Activated CD4-positive, alpha-beta T cell treated with anti-CD3 and anti-CD28 coated beads for 36 hours (primary cell): ENCODE results near the gene C1RL. TPM values are rescaled to one million over a fixed set of nuclear protein-coding genes. Genes with fewer than 3 reads are reported as not detected.

Experiments used
- ATAC-seq: fragments of 200-7000 bp; cut with Tn5 transposase; one replicate; pipeline ENCODE4 v1.10.0; 2021; ENCODE audit warnings: mild to moderate bottlenecking, moderate library complexity
- CTCF ChIA-PET: fragments of 350-600 bp; sonication (Branson Sonifier 250); formaldehyde crosslinking; loops from one replicate; lab custom pipeline; 2021; ENCODE audit warnings: antibody characterized with exemption; lab: Charles Lee
- POLR2A ChIA-PET: fragments of 350-600 bp; sonication (Branson Sonifier 250); formaldehyde crosslinking; loops from one replicate; lab custom pipeline; 2021; ENCODE audit warnings: antibody characterized with exemption, inconsistent platforms; lab: Charles Lee
- DNase-seq: peaks from one replicate; pipeline ENCODE4 v3.0.0-alpha.2; 2020
- H3K27ac Mint-ChIP-seq: one replicate; pipeline ENCODE4 v1.8.0; 2021; ENCODE audit warnings: mixed read lengths
- H3K27me3 Mint-ChIP-seq: one replicate; pipeline ENCODE4 v1.8.0; 2021; ENCODE audit warnings: mixed read lengths
- H3K36me3 Mint-ChIP-seq: one replicate; pipeline ENCODE4 v1.8.0; 2021; ENCODE audit warnings: low read depth, mixed read lengths
- H3K4me1 Mint-ChIP-seq: one replicate; pipeline ENCODE4 v1.8.0; 2021; ENCODE audit warnings: mixed read lengths
- H3K4me3 Mint-ChIP-seq: one replicate; pipeline ENCODE4 v1.8.0; 2021; ENCODE audit warnings: mild to moderate bottlenecking, moderate library complexity, mixed read lengths
- H3K9me3 Mint-ChIP-seq: one replicate; pipeline ENCODE4 v1.8.0; 2021; ENCODE audit warnings: low read depth, mixed read lengths
- intact Hi-C, 2 experiments: fragments of 100-400 bp; cut with DNase I in 1 of 2; cut with micrococcal nuclease in 1 of 2; formaldehyde crosslinking; loops; one replicate each; pipeline versions ENCODE4 v1.14.2 to v1.15.1; 2022 to 2024; cut with DNase I, micrococcal nuclease
- total RNA-seq, 2 experiments: library from RNA; stranded (reverse); gene quantifications; one replicate each; pipeline ENCODE4 v1.2.3, GENCODE V29; 2021

Gene C1RL
- total RNA-seq, 2 experiments from 2014 or later = 17.3 to 18.9 TPM

GRCh38 chr12:7075939-7076338 is 33.1 kb downstream of the C1RL start:
- Mint-ChIP-seq H3K4me3 (no peak overlapping the region), H3K27ac (no peak overlapping the region), H3K9me3 (no peaks in the 10 kb centered on the region), H3K27me3 (peaks cover 7% of the 10 kb centered on the region), H3K4me1 (no peaks in the 10 kb centered on the region), H3K36me3 (no peaks in the 10 kb centered on the region)
- DNase-seq (no peak), ATAC-seq (no peak)
- ChIA-PET CTCF (interaction anchor here (2.4 kb wide), 1 partner anchor 12 kb away, joined by 8 read pairs; no protein-coding TSS in a partner anchor), POLR2A (no interaction called here)
- intact Hi-C loops = no loop called here

GRCh38 chr12:7075518-7075917 is 33.5 kb downstream of the C1RL start:
- H3K27me3 Mint-ChIP-seq = peaks cover 7% of the 10 kb centered on the region
- H3K27ac Mint-ChIP-seq = no peak overlapping the region
- H3K36me3 Mint-ChIP-seq = no peaks in the 10 kb centered on the region
- intact Hi-C loops = no loop called here
- H3K4me1 Mint-ChIP-seq = no peaks in the 10 kb centered on the region
- ATAC-seq (no peak), DNase-seq (no peak)
- H3K4me3 Mint-ChIP-seq = no peak overlapping the region
- POLR2A ChIA-PET = no interaction called here
- no peaks in the 10 kb centered on the region for H3K9me3 Mint-ChIP-seq
- CTCF ChIA-PET = interaction anchor here (2.4 kb wide), 1 partner anchor 12 kb away, joined by 8 read pairs; no protein-coding TSS in a partner anchor

GRCh38 chr12:7073946-7074345 is 35.1 kb downstream of the C1RL start:
- no peak overlapping the region for H3K4me3 Mint-ChIP-seq
- CTCF ChIA-PET = interaction anchor here (1.0 kb wide), 1 partner anchor 22 kb away, joined by 3 read pairs; no protein-coding TSS in a partner anchor
- H3K27me3 Mint-ChIP-seq = peaks cover 5% of the 10 kb centered on the region
- H3K36me3 Mint-ChIP-seq = no peaks in the 10 kb centered on the region
- ATAC-seq (no peak), DNase-seq (no peak)
- no peaks in the 10 kb centered on the region for H3K9me3 Mint-ChIP-seq
- no peaks in the 10 kb centered on the region for H3K4me1 Mint-ChIP-seq
- no peak overlapping the region for H3K27ac Mint-ChIP-seq
- intact Hi-C loops = no loop called here
- POLR2A ChIA-PET = no interaction called here

GRCh38 chr12:7072554-7072953 is 36.5 kb downstream of the C1RL start:
- Mint-ChIP-seq H3K4me3 (no peak overlapping the region), H3K9me3 (no peaks in the 10 kb centered on the region), H3K4me1 (no peaks in the 10 kb centered on the region), H3K36me3 (no peaks in the 10 kb centered on the region), H3K27ac (no peak overlapping the region), H3K27me3 (peaks cover 5% of the 10 kb centered on the region)
- ATAC-seq (no peak), DNase-seq (no peak)
- intact Hi-C loops = no loop called here
- CTCF ChIA-PET = interaction anchor here (0.6 kb wide), 1 partner anchor 91 kb away, joined by 3 read pairs; no protein-coding TSS in a partner anchor
- POLR2A ChIA-PET = no interaction called here

- Mint-ChIP-seq H3K27ac (no peak overlapping the region), H3K4me3 (no peak overlapping the region), H3K9me3 (no peaks in the 10 kb centered on the region), H3K27me3 (peaks cover 5% of the 10 kb centered on the region), H3K36me3 (no peaks in the 10 kb centered on the region), H3K4me1 (no peaks in the 10 kb centered on the region)
- CTCF ChIA-PET = no interaction called here
- POLR2A ChIA-PET = interaction anchor here (0.6 kb wide), 1 partner anchor 67 kb away, joined by 3 read pairs; no protein-coding TSS in a partner anchor
- intact Hi-C loops = no loop called here
- no peak for DNase-seq
- no peak for ATAC-seq
Measured at GRCh38 chr12:7072035-7072434, 37.0 kb downstream of the C1RL start.

GRCh38 chr12:7069386-7069785 is 39.6 kb downstream of the C1RL start:
- peaks cover 5% of the 10 kb centered on the region for H3K27me3 Mint-ChIP-seq
- no peak overlapping the region for H3K27ac Mint-ChIP-seq
- H3K4me1 Mint-ChIP-seq = no peaks in the 10 kb centered on the region
- intact Hi-C loops = no loop called here
- POLR2A ChIA-PET = no interaction called here
- CTCF ChIA-PET = interaction anchor here (1.7 kb wide), 1 partner anchor 51 kb away, joined by 4 read pairs; the partner anchor contains the start of gene LPCAT3
- ATAC-seq = no peak
- DNase-seq = no peak
- H3K36me3 Mint-ChIP-seq = no peaks in the 10 kb centered on the region
- no peaks in the 10 kb centered on the region for H3K9me3 Mint-ChIP-seq
- no peak overlapping the region for H3K4me3 Mint-ChIP-seq

- H3K36me3 Mint-ChIP-seq = no peaks in the 10 kb centered on the region
- ChIA-PET CTCF (interaction anchor here (1.0 to 1.7 kb wide), 4 partner anchors 11 to 197 kb away, joined by 3 to 4 read pairs (median 4); partner anchors contain the start of gene LPCAT3), POLR2A (no interaction called here)
- no peak overlapping the region for H3K27ac Mint-ChIP-seq
- no peak overlapping the region for H3K4me3 Mint-ChIP-seq
- H3K4me1 Mint-ChIP-seq = no peaks in the 10 kb centered on the region
- ATAC-seq (no peak), DNase-seq (no peak)
- H3K27me3 Mint-ChIP-seq = peaks cover 4% of the 10 kb centered on the region
- no peaks in the 10 kb centered on the region for H3K9me3 Mint-ChIP-seq
- intact Hi-C loops = no loop called here
Measured at GRCh38 chr12:7068994-7069346, 40.0 kb downstream of the C1RL start.

GRCh38 chr12:7068240-7068993 is 40.6 kb downstream of the C1RL start:
- intact Hi-C loops = no loop called here
- Mint-ChIP-seq H3K4me3 (no peak overlapping the region), H3K27ac (no peak overlapping the region), H3K36me3 (no peaks in the 10 kb centered on the region), H3K4me1 (no peaks in the 10 kb centered on the region), H3K9me3 (no peaks in the 10 kb centered on the region), H3K27me3 (peaks cover under 1% of the 10 kb centered on the region)
- DNase-seq = no peak
- ChIA-PET POLR2A (no interaction called here), CTCF (interaction anchor here (0.6 to 1.7 kb wide), 8 partner anchors 11 to 259 kb away, joined by 3 to 4 read pairs (median 3); partner anchors contain the start of gene LPCAT3)
- no peak for ATAC-seq

- Mint-ChIP-seq H3K27me3 (no peaks in the 10 kb centered on the region), H3K36me3 (no peaks in the 10 kb centered on the region), H3K9me3 (no peaks in the 10 kb centered on the region), H3K4me3 (no peak overlapping the region), H3K4me1 (no peaks in the 10 kb centered on the region), H3K27ac (no peak overlapping the region)
- intact Hi-C loops = no loop called here
- ChIA-PET POLR2A (no interaction called here), CTCF (no interaction called here)
- ATAC-seq = no peak
- no peak for DNase-seq
Measured at GRCh38 chr12:7067096-7067495, 41.9 kb downstream of the C1RL start.

- Mint-ChIP-seq H3K4me3 (no peak overlapping the region), H3K36me3 (no peaks in the 10 kb centered on the region), H3K27ac (no peak overlapping the region), H3K9me3 (no peaks in the 10 kb centered on the region), H3K27me3 (no peaks in the 10 kb centered on the region), H3K4me1 (no peaks in the 10 kb centered on the region)
- intact Hi-C loops = no loop called here
- no peak for ATAC-seq
- CTCF ChIA-PET = no interaction called here
- no peak for DNase-seq
- POLR2A ChIA-PET = no interaction called here
Measured at GRCh38 chr12:7066596-7066995, 42.4 kb downstream of the C1RL start.

- H3K36me3 Mint-ChIP-seq = no peaks in the 10 kb centered on the region
- DNase-seq (no peak), ATAC-seq (no peak)
- intact Hi-C loops = no loop called here
- peaks cover 2% of the 10 kb centered on the region for H3K27me3 Mint-ChIP-seq
- CTCF ChIA-PET = interaction anchor here (0.6 to 1.4 kb wide), 3 partner anchors 12 to 66 kb away, joined by 4 read pairs; no protein-coding TSS in a partner anchor
- H3K27ac Mint-ChIP-seq = no peak overlapping the region
- H3K4me1 Mint-ChIP-seq = no peaks in the 10 kb centered on the region
- POLR2A ChIA-PET = no interaction called here
- H3K4me3 Mint-ChIP-seq = no peak overlapping the region
- H3K9me3 Mint-ChIP-seq = no peaks in the 10 kb centered on the region
Measured at GRCh38 chr12:7065073-7065623, 43.9 kb downstream of the C1RL start.

GRCh38 chr12:7064516-7064915 is 44.5 kb downstream of the C1RL start:
- intact Hi-C loops = no loop called here
- ATAC-seq = no peak
- Mint-ChIP-seq H3K4me1 (no peaks in the 10 kb centered on the region), H3K36me3 (no peaks in the 10 kb centered on the region), H3K9me3 (no peaks in the 10 kb centered on the region), H3K27me3 (peaks cover 7% of the 10 kb centered on the region), H3K27ac (no peak overlapping the region), H3K4me3 (no peak overlapping the region)
- DNase-seq = no peak
- ChIA-PET POLR2A (no interaction called here), CTCF (interaction anchor here (0.7 to 0.9 kb wide), 2 partner anchors 16 to 52 kb away, joined by 3 read pairs; no protein-coding TSS in a partner anchor)
